Left lung (tissue), 10 donors: ENCODE results near the gene DCUN1D2. TPM values are rescaled to one million over a fixed set of nuclear protein-coding genes. Genes with fewer than 3 reads are reported as not detected.
A peak's percentile ranks its signal among the peaks of the same experiment; 100 is the strongest.

Experiments used
- ATAC-seq: fragments of 200-7000 bp; cut with Tn5 transposase; one replicate; pipeline ENCODE4 v1.9.1; 2020; ENCODE audit warnings: moderate library complexity
- DNase-seq, 4 donors: peaks; one replicate each; pipeline ENCODE4 v3.0.0-alpha.2; 2013 to 2020
- H3K27ac ChIP-seq, 2 donors: fragments of 200-600 bp; sonication (generic) in 1 of 2; one replicate each; pipeline versions ENCODE4 v1.5.0 to v1.8.0; 2020 to 2021
- H3K27me3 ChIP-seq, 2 donors: fragments of 200-600 bp; sonication (generic) in 1 of 2; one replicate each; pipeline versions ENCODE4 v1.5.0 to v1.8.0; 2020 to 2021
- H3K36me3 ChIP-seq, 2 donors: fragments of 200-600 bp; sonication (generic) in 1 of 2; one replicate each; pipeline versions ENCODE4 v1.5.0 to v1.8.0; 2020 to 2021
- H3K4me1 ChIP-seq, 2 donors: fragments of 200-600 bp; one replicate each; pipeline ENCODE4 v1.8.0; 2021
- H3K4me3 ChIP-seq, 2 donors: fragments of 200-600 bp; sonication (generic) in 1 of 2; one replicate each; pipeline versions ENCODE4 v1.5.0 to v1.8.0; 2020 to 2021; ENCODE audit warnings: mild to moderate bottlenecking in 1 of 2
- H3K9me3 ChIP-seq, 2 donors: fragments of 200-600 bp; sonication (generic) in 1 of 2; one replicate each; pipeline versions ENCODE4 v1.5.0 to v1.8.0; 2020 to 2021
- CTCF ChIP-seq, 2 donors: fragments of 200-600 bp; sonication (generic) in 1 of 2; IDR thresholded peaks; one replicate each; pipeline versions ENCODE4 v1.5.0 to v1.8.0; 2021; ENCODE audit warnings: antibody characterized with exemption in 2 of 2
- intact Hi-C, 2 donors: fragments of 100-400 bp; cut with DNase I; formaldehyde crosslinking; loops; one replicate each; pipeline versions ENCODE4 v1.11.2 to v1.14.2; 2022
- polyA plus RNA-seq, 6 donors: library from polyadenylated mRNA; unstranded; fragments of 120-200 nt; gene quantifications; one replicate each; pipeline ENCODE4 v1.2.1, GENCODE V29; 2013; ENCODE audit not compliant: insufficient read length in 6 of 6
- total RNA-seq, 2 donors: library from RNA; stranded (reverse); fragmentation: NEBNext Ultra II Directional; extraction: Animal tissue kit (Norgen Biotek cat#: 25700); gene quantifications; one replicate each; pipeline ENCODE4 v1.2.1, GENCODE V29; 2021
- donor health status: DM: no; HTN: yes; CAD: no.
- donor health status: DM: no; HTN: no; CAD: no.

Gene DCUN1D2
- total and polyA plus RNA-seq, 8 donors: 10.3 to 26.3 (median 19.2) TPM

- Histone ChIP-seq H3K9me3 (no peaks in the 10 kb centered on the region), H3K27me3 (no peaks in the 10 kb centered on the region), H3K4me3 (no peak overlapping the region), H3K36me3 (no peaks in the 10 kb centered on the region), H3K4me1 (no peaks in the 10 kb centered on the region), H3K27ac (no peak overlapping the region)
- no peak for ATAC-seq
- no peak for TF ChIP-seq CTCF (IDR thresholded peaks at IDR 0.05)
- intact Hi-C loops: no loop called here
- no peak for DNase-seq
Measured at GRCh38 chr13:113430378-113431110, 60.0 kb downstream of the DCUN1D2 start.

- Histone ChIP-seq H3K9me3 (no peaks in the 10 kb centered on the region), H3K4me3 (no peak overlapping the region), H3K36me3 (no peaks in the 10 kb centered on the region), H3K4me1 (no peaks in the 10 kb centered on the region), H3K27me3 (no peaks in the 10 kb centered on the region), H3K27ac (no peak overlapping the region)
- ATAC-seq (no peak), DNase-seq (no peak)
- intact Hi-C loops: no loop called here
- no peak for TF ChIP-seq CTCF (IDR thresholded peaks at IDR 0.05)
Measured at GRCh38 chr13:113429608-113429985, 60.9 kb downstream of the DCUN1D2 start.

- Histone ChIP-seq H3K27me3 (no peaks in the 10 kb centered on the region), H3K9me3 (no peaks in the 10 kb centered on the region), H3K4me3 (no peak overlapping the region), H3K36me3 (no peaks in the 10 kb centered on the region), H3K27ac (no peak overlapping the region), H3K4me1 (no peaks in the 10 kb centered on the region)
- intact Hi-C loops: no loop called here
- TF ChIP-seq CTCF (IDR thresholded peaks at IDR 0.05): no peak
- no peak for ATAC-seq
- no peak for DNase-seq
Measured at GRCh38 chr13:113428871-113429607, 61.5 kb downstream of the DCUN1D2 start.

GRCh38 chr13:113428469-113428865 lies 62.0 kb downstream of the DCUN1D2 start:
- no peak overlapping the region for H3K27ac ChIP-seq
- no peaks in the 10 kb centered on the region for H3K9me3 ChIP-seq
- TF ChIP-seq CTCF (IDR thresholded peaks at IDR 0.05): no peak
- no peaks in the 10 kb centered on the region for H3K36me3 ChIP-seq
- no peaks in the 10 kb centered on the region for H3K27me3 ChIP-seq
- ATAC-seq: peak; percentile 14
- intact Hi-C loops: no loop called here
- no peak for DNase-seq
- no peak overlapping the region for H3K4me3 ChIP-seq
- H3K4me1 ChIP-seq: no peaks in the 10 kb centered on the region
